ENCODE measurements around the gene MAN2A2. TPM values are rescaled to one million over a fixed set of nuclear protein-coding genes. Genes with fewer than 3 reads are reported as not detected.
A peak's percentile ranks its signal among the peaks of the same experiment; 100 is the strongest.

MAN2A2 gene
- total RNA-seq, result 100 to 1,000 TPM in 3 of 5 donors, 10 to 100 TPM in 2; 30.5 to 286 (median 201) TPM
- polyA plus RNA-seq, result 10 to 100 TPM in 2 of 3 donors, 1 to 10 TPM in 1; 2.9 to 16.4 (median 16.0) TPM
- long read RNA-seq, donor 1, result 0 reads
- long read RNA-seq, donor 2, partial matches to known transcripts, result 0 of 1 reads
- long read RNA-seq, donor 2, other reads (novel, unspliced or antisense), result 0 of 1 reads
- long read RNA-seq, donor 3, full-length matches to known transcripts, result 1 of 1 reads
- long read RNA-seq, donor 3, partial matches to known transcripts, result 0 of 1 reads
- long read RNA-seq, donor 3, other reads (novel, unspliced or antisense), result 0 of 1 reads
- long read RNA-seq, donor 4, result 0 reads
- long read RNA-seq, donor 5, partial matches to known transcripts, result 0 of 1 reads
- long read RNA-seq, donor 5, other reads (novel, unspliced or antisense), result 0 of 1 reads
- long read RNA-seq, donor 6, result 0 reads
- long read RNA-seq, donor 7, result 0 reads
- long read RNA-seq, donor 8, partial matches to known transcripts, result 0 of 1 reads
- long read RNA-seq, donor 8, other reads (novel, unspliced or antisense), result 0 of 1 reads
- long read RNA-seq, donor 9, partial matches to known transcripts, result 0 of 1 reads
- long read RNA-seq, donor 9, other reads (novel, unspliced or antisense), result 0 of 1 reads
- long read RNA-seq, donor 10, result 0 reads

- WGBS, 5 donors, result 0 to 2% (median 0%) methylated on average over 24 to 81 of the region's 81 CpGs
- intact Hi-C loops (cut with DNase I; ENCODE audit: low total_unique reads), result no loop called here
- Histone ChIP-seq H3K4me1 (peaks cover 19 to 38% (median 31%) of the 10 kb centered on the region in 4 donors), H3K9me3 (no peaks in the 10 kb centered on the region), H3K36me3 (peaks cover 30 to 35% (median 34%) of the 10 kb centered on the region in 4 donors), H3K27me3 (no peaks in the 10 kb centered on the region), H3K4me3 (peak within 1 kb of the TSS; percentile 81 to 92 (median 83)), H3K27ac (peak within 1 kb of the TSS; percentile 93 to 99 (median 97))
- TF ChIP-seq EP300 (IDR thresholded peaks at IDR 0.05), result no peak
- no peak for TF ChIP-seq CTCF (IDR thresholded peaks at IDR 0.05)
- TF ChIP-seq POLR2AphosphoS5 (IDR thresholded peaks at IDR 0.05), result peak; percentile 5 to 72 (median 59)
- peak; percentile 85 to 87 for DNase-seq
Observed at GRCh38 chr15:90902840-90903732, at the start of gene MAN2A2. Gene MAN2A2 (plus strand): TSS chr15:90903302. CDS start chr15:90904208, 906 bp downstream.

- TF ChIP-seq POLR2AphosphoS5 (IDR thresholded peaks at IDR 0.05) (no peak), POLR2A (IDR thresholded peaks at IDR 0.05) (no peak), EP300 (IDR thresholded peaks at IDR 0.05) (no peak), CTCF (IDR thresholded peaks at IDR 0.05) (no peak)
- Histone ChIP-seq H3K27ac (no peak overlapping the region), H3K4me3 (no peak overlapping the region), H3K9me3 (no peaks in the 10 kb centered on the region), H3K4me1 (peaks cover 0 to 32% (median 0%) of the 10 kb centered on the region in 4 donors), H3K27me3 (no peaks in the 10 kb centered on the region), H3K36me3 (no peaks in the 10 kb centered on the region)
- intact Hi-C loops (cut with DNase I; ENCODE audit: low total_unique reads), result no loop called here
- 80 to 88% (median 83%) methylated on average over 4 to 9 of the region's 9 CpGs for WGBS, 5 donors
- no peak for DNase-seq
Observed at GRCh38 chr15:90855139-90855538, 48.0 kb upstream of the MAN2A2 start.

- Histone ChIP-seq H3K4me1 (peaks cover 0 to 38% (median 0%) of the 10 kb centered on the region in 4 donors), H3K4me3 (no peak overlapping the region), H3K27me3 (no peaks in the 10 kb centered on the region), H3K27ac (peak overlapping the region in 1 of 5 donors; percentile 53), H3K36me3 (no peaks in the 10 kb centered on the region), H3K9me3 (no peaks in the 10 kb centered on the region)
- intact Hi-C loops (cut with DNase I; ENCODE audit: low total_unique reads), result no loop called here
- TF ChIP-seq POLR2AphosphoS5 (IDR thresholded peaks at IDR 0.05) (no peak), POLR2A (IDR thresholded peaks at IDR 0.05) (no peak), EP300 (IDR thresholded peaks at IDR 0.05) (no peak), CTCF (IDR thresholded peaks at IDR 0.05) (no peak)
- DNase-seq, result peak in 1 of 2 donors; percentile 65
- 52 to 69% (median 63%) methylated on average over 8 of the region's 8 CpGs for WGBS, 5 donors
Observed at GRCh38 chr15:90857337-90857736, 45.8 kb upstream of the MAN2A2 start.

All from stomach (tissue), 19 donors.